Fibroblast of skin of left quadriceps (primary cell): ENCODE results near the gene CEP126.
A peak's percentile ranks its signal among the peaks of the same experiment; 100 is the strongest.

Source experiments
- DNase-seq, 2 experiments: peaks; one replicate each; pipeline ENCODE4 v3.0.0-alpha.2; 2013; ENCODE audit warnings: low read depth in 2 of 2

CEP126 gene, protein sequence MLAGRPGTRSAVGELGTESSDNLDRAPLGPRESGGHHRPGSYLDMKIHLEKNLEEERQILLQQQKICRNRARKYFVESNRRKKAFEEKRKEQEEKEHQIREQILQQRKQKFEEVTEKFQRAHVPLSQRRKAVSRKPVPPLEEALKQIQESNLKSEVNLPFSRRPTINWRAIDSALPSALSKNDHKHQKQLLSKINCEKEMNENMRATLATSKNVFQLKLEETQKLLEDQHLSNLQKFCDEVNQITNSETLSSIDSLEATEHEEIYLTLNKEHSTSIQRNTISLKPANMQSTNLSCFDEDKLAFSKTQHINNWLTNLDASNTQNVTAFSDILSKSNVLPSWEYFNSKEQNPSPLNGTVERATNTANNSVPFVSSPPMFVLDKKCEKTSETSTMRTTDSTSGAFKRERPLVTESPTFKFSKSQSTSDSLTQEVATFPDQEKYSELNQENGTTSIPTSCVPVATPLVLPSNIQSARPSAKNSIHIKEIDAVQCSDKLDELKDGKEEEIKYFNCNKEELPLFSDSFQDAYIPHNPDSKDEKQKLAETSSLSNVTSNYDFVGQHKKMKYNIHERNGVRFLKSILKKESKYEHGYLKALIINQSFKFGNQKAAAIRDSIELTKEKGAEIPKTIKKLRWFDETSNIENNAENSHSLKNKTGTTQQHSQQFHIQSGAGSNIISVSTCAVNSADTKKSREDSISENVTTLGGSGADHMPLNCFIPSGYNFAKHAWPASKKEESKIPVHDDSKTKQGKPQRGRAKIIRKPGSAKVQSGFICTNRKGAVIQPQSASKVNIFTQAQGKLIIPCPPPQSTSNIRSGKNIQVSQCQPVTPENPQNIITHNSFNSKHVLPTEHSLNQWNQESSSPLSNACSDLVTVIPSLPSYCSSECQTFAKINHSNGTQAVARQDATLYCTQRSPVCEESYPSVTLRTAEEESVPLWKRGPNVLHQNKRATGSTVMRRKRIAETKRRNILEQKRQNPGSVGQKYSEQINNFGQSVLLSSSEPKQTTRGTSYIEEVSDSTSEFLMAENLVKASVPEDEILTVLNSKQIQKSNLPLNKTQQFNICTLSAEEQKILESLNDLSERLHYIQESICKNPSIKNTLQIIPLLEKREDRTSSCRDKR

GRCh38 chr11:101914738-101915426, at the start of gene CEP126:
CEP126 (plus strand) TSS chr11:101915010; CDS start chr11:101915285, 275 bp downstream.
- DNase-seq = peak; percentile 86 to 88

- DNase-seq = peak; percentile 38 to 42
Measured at GRCh38 chr11:101866619-101867491, 48.0 kb upstream of the CEP126 start.

DNA sequence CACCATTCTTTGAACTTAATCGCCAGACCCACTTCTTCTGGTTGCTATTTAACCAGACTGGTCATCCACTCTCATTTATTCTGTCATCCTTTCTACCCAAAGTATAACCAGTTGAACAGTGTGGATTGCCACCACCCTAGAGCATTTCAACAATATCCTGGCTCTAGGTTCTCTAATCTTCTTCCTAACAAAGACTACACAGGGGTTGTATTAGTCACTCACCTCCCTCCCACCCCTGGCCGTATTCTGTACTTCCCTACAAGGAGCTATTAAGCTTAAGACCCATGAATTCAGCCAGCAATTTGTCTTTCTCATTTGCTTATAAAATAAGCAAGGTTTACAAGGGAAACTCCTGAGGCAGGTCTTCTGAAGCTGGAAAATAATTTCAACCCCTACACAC, 46.9 kb upstream of the CEP126 start:
- no peak for DNase-seq

GRCh38 chr11:101870510-101870909, 44.3 kb upstream of the CEP126 start:
- peak; percentile 42 to 44 for DNase-seq

DNA sequence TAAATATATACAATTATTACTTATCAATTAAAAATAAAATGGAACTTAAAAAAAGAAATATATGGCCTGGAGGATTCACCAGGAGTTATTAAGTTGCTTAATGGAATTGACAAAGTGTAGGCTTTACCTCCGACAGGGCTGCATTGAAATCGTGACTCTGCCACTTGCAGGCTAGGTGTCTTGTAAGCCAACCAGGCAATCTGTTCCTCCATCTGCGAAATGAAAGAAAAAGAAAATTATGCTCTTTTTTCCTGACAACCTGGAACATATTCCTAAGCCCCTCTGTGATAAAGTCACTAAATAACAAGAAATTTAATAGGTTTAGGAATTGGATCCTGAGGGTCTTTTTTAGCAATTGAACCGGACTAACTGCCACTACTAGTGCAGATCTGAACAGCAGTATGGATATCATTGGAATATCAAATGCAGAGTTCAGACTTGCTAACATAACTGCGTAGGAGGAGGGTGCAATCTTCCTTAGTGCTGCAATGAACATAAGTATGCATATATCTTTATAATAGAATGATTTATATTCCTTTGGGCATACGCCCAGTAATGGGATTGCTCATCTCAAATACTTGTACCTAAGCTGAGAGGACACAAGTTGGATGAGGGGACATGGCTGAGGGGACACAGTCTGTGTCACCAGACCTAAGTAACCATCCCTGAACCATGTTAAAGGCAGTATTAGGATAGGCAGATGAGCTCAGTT, 42.5 kb upstream of the CEP126 start:
- no peak for DNase-seq

- peak in 1 of 2 experiments; percentile 42 for DNase-seq
Measured at GRCh38 chr11:101880222-101880621, 34.6 kb upstream of the CEP126 start.

- DNase-seq = no peak
Measured at GRCh38 chr11:101881586-101881985, 33.2 kb upstream of the CEP126 start.

- no peak for DNase-seq
Measured at GRCh38 chr11:101885631-101886030, 29.2 kb upstream of the CEP126 start.

DNA sequence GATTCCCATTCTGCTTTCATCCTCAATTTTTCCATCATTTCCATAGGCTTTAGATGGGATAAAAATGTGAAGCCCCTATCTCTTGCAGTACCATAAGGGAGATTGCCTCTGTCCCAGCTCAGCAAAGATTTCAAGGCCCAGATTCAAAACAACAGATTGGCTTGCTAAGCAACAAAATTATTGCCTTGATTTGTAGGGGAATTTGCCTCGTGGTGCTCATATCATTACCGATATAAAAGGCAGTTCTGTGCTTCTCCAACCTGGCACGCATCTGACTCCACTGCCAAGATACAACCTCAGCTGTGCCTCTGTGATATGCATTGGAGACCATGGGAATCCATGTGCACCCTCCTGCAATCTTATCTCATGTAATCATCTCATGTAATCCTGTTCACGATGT, 25.0 kb upstream of the CEP126 start:
- DNase-seq = no peak

DNA sequence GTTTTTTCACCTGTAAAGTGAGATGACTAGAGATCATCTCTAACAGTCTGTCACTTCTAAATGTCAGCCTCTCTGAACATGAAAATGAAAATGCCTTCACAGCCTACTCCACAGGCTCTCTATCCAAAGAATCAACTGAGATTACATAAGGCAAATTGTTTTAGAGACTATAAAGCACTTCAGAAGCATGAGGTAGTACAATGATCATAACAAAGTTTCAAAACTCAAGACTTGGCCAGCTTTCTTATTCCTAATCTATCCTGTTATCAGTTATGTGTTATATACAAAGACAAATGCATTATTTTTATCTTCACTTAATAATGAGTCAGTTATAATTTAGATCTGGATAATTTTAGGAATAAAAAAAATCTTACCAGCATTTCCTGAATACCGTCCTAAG, 20.3 kb upstream of the CEP126 start:
- DNase-seq = no peak

GRCh38 chr11:101907815-101908214, 7.0 kb upstream of the CEP126 start:
- no peak for DNase-seq

GRCh38 chr11:101909087-101909486, 5.7 kb upstream of the CEP126 start:
- no peak for DNase-seq

GRCh38 chr11:101912823-101913284, 2.0 kb upstream of the CEP126 start:
- no peak for DNase-seq

- no peak for DNase-seq
Measured at GRCh38 chr11:101913656-101914055, 1.2 kb upstream of the CEP126 start.

DNA sequence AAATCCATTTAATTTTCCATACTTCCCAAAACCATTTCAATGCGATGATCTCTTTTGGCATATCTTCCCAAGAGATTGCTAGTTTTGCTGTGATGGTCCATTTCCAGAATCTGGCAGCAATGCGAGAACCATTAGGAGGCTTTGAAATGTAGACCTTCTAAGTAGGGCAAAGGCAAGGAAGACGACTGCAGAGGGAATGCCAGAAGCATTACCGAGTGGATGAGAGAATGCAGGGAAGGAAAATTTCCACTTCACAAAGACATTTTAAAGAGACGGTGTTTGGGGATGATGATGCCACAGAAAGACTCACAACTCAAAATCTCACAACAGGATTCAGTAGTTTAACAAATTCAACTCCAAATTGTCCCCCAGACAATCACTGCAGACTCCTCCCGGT, 471 bp upstream of the CEP126 start:
- peak; percentile 14 to 21 for DNase-seq

GRCh38 chr11:101915791-101916291, 1.0 kb downstream of the CEP126 start:
- DNase-seq = peak in 1 of 2 experiments; percentile 20

DNA sequence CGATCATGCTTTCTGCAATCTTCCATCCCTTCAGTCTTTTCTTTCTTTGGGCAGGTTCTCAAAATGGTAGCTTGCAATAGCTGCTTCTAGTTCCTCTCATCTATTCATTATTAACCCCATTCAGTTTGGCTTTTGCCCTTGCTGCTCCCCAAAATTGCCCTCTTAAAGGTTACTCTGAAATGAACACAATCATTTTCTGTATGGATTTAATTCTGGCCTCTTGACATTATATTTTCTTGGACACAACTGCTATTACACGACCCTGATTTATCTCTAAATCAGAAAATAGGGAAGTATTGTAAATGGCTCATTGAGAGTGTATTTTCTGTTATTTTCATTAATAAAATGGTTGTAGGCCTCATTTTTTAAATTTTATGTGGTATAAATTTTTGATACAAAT, 1.6 kb downstream of the CEP126 start, which contains the start of gene ANGPTL5:
Gene ANGPTL5 (minus strand): TSS at position 101 of the 400 bp plus-strand sequence. CDS start 8,613 bp downstream, outside the sequence.
- no peak for DNase-seq

GRCh38 chr11:101917226-101917625, 2.4 kb downstream of the CEP126 start:
- DNase-seq = no peak

GRCh38 chr11:101920992-101921391, 6.2 kb downstream of the CEP126 start:
- DNase-seq = no peak
